Activated CD4-positive, alpha-beta memory T cell treated with anti-CD3 and anti-CD28 coated beads, Interleukin-2, amount 10 ng/mL, durations not matched to agents 7 days and 5 days (primary cell): Measurements from ENCODE around the gene RUNX2. TPM values are rescaled to one million over a fixed set of nuclear protein-coding genes. Genes with fewer than 3 reads are reported as not detected.

Source experiments
- CTCF ChIA-PET: fragments of 350-600 bp; sonication (Branson Sonifier 250); formaldehyde crosslinking; loops from one replicate; lab custom pipeline; 2021; ENCODE audit warnings: antibody characterized with exemption, inconsistent platforms; lab: Charles Lee
- POLR2A ChIA-PET: fragments of 350-600 bp; sonication (Branson Sonifier 250); formaldehyde crosslinking; loops from one replicate; lab custom pipeline; 2021; ENCODE audit warnings: antibody characterized with exemption; lab: Charles Lee
- DNase-seq: peaks from one replicate; pipeline ENCODE4 v3.0.0-alpha.2; 2020
- H3K27ac Mint-ChIP-seq: one replicate; pipeline ENCODE4 v1.8.0; 2021; ENCODE audit warnings: mild to moderate bottlenecking, mixed read lengths
- H3K27me3 Mint-ChIP-seq: one replicate; pipeline ENCODE4 v1.8.0; 2021; ENCODE audit warnings: mixed read lengths
- H3K36me3 Mint-ChIP-seq: one replicate; pipeline ENCODE4 v1.8.0; 2021; ENCODE audit warnings: low read depth, mixed read lengths
- H3K4me1 Mint-ChIP-seq: one replicate; pipeline ENCODE4 v1.8.0; 2021; ENCODE audit warnings: mixed read lengths
- H3K4me3 Mint-ChIP-seq: one replicate; pipeline ENCODE4 v1.8.0; 2021; ENCODE audit warnings: mild to moderate bottlenecking, mixed read lengths
- H3K9me3 Mint-ChIP-seq: one replicate; pipeline ENCODE4 v1.8.0; 2021; ENCODE audit warnings: mixed read lengths
- total RNA-seq, 2 experiments: library from RNA; stranded (reverse); gene quantifications; one replicate each; pipeline ENCODE4 v1.2.3, GENCODE V29; 2021

Gene RUNX2
- total RNA-seq, 2 experiments from 2014 or later, result 42.2 to 43.4 TPM

GRCh38 chr6:45522486-45522885 lies 194.4 kb downstream of the RUNX2 start:
- no peak overlapping the region for H3K27ac Mint-ChIP-seq
- no peak overlapping the region for H3K4me3 Mint-ChIP-seq
- CTCF ChIA-PET, result interaction anchor here (0.5 kb wide), 1 partner anchor 1265 kb away, joined by 3 read pairs; the partner anchor contains the start of gene SLC35B2
- POLR2A ChIA-PET, result no interaction called here
- no peaks in the 10 kb centered on the region for H3K27me3 Mint-ChIP-seq
- peaks cover 5% of the 10 kb centered on the region for H3K9me3 Mint-ChIP-seq
- DNase-seq, result no peak
- H3K4me1 Mint-ChIP-seq, result peaks cover 18% of the 10 kb centered on the region
- H3K36me3 Mint-ChIP-seq, result peaks cover 50% of the 10 kb centered on the region

- ChIA-PET POLR2A (interaction anchor here (1.0 kb wide), 1 partner anchor 58 kb away, joined by 3 read pairs; no protein-coding TSS in a partner anchor), CTCF (no interaction called here)
- H3K27ac Mint-ChIP-seq, result no peak overlapping the region
- H3K9me3 Mint-ChIP-seq, result peaks cover 5% of the 10 kb centered on the region
- peaks cover 9% of the 10 kb centered on the region for H3K4me1 Mint-ChIP-seq
- no peak overlapping the region for H3K4me3 Mint-ChIP-seq
- DNase-seq, result no peak
- H3K36me3 Mint-ChIP-seq, result peaks cover 56% of the 10 kb centered on the region
- H3K27me3 Mint-ChIP-seq, result no peaks in the 10 kb centered on the region
Observed at GRCh38 chr6:45527210-45527609, 199.1 kb downstream of the RUNX2 start.

DNA sequence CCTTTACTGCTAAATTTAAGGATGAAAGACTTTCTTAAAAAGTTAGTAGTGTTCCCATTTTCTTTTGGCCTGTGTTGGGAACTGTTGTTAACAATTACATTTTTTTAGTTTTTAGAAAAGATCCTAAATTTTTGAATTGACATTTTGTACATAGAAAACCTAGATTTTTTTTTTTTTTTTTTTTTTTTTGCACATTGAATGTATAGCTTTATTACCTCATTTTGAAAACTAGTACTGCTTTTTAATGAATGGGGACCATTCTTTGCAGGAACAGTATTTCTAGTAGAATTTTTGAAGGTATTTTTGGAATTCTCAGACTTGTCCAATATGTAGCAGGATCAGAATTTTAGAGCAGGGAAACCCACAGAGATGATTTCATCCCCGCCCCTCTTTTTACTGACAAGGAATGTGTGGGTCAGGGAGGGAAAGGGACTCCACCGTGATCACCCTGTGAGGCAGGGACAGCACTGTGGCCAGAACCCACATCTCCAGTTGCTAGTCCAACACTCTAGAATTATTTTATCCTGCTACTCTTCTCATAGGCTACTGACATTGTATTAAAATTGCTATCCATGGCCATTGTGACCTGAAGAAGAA lies 204.0 kb downstream of the RUNX2 start:
- CTCF ChIA-PET, result interaction anchor here (0.6 kb wide), 1 partner anchor 28 kb away, joined by 6 read pairs; no protein-coding TSS in a partner anchor
- peaks cover 18% of the 10 kb centered on the region for H3K4me1 Mint-ChIP-seq

GRCh38 chr6:45532721-45533210 lies 204.6 kb downstream of the RUNX2 start:
- no peaks in the 10 kb centered on the region for H3K27me3 Mint-ChIP-seq
- no peaks in the 10 kb centered on the region for H3K9me3 Mint-ChIP-seq
- no peak overlapping the region for H3K27ac Mint-ChIP-seq
- H3K4me1 Mint-ChIP-seq, result peaks cover 18% of the 10 kb centered on the region
- no peak for DNase-seq
- CTCF ChIA-PET, result no interaction called here
- H3K36me3 Mint-ChIP-seq, result peaks cover 72% of the 10 kb centered on the region
- H3K4me3 Mint-ChIP-seq, result no peak overlapping the region
- POLR2A ChIA-PET, result no interaction called here

More for the DNA sequence above, 204.0 kb downstream of the RUNX2 start:
- Mint-ChIP-seq H3K36me3 (peaks cover 71% of the 10 kb centered on the region), H3K9me3 (peaks cover 2% of the 10 kb centered on the region), H3K27me3 (no peaks in the 10 kb centered on the region), H3K27ac (no peak overlapping the region), H3K4me3 (no peak overlapping the region)
- POLR2A ChIA-PET, result interaction anchor here (0.6 kb wide), 1 partner anchor 1072 kb away, joined by 3 read pairs; no protein-coding TSS in a partner anchor
- no peak for DNase-seq

DNA sequence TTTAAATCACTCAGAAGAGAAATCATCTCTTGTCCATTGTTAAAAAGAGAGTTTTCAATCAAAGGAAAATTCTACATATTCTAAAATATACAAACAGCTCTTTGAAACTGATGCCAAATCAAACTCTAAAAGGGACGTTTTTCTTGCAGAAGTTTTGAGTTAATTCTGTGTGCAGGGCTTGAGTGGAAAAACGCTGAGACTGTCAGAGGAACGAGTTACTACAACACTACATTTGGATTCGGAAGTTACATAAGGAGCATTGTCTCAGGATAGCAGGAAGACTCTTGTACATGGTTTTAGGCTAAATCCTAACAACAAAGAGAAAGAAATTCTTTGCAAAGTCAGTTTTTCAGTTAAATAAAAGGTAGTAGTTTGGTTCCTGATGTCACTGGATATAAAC lies 205.3 kb downstream of the RUNX2 start:
- DNase-seq, result no peak
- POLR2A ChIA-PET, result no interaction called here

GRCh38 chr6:45535933-45536332 lies 207.8 kb downstream of the RUNX2 start:
- Mint-ChIP-seq H3K27me3 (no peaks in the 10 kb centered on the region), H3K36me3 (peaks cover 71% of the 10 kb centered on the region), H3K9me3 (no peaks in the 10 kb centered on the region), H3K27ac (no peak overlapping the region), H3K4me3 (no peak overlapping the region), H3K4me1 (peaks cover 21% of the 10 kb centered on the region)
- CTCF ChIA-PET, result interaction anchor here (1.2 kb wide), 1 partner anchor 43 kb away, joined by 3 read pairs; no protein-coding TSS in a partner anchor
- POLR2A ChIA-PET, result interaction anchor here (1.0 kb wide), 1 partner anchor 20 kb away, joined by 3 read pairs; no protein-coding TSS in a partner anchor
- no peak for DNase-seq

More for the DNA sequence above, 205.3 kb downstream of the RUNX2 start:
- no peak overlapping the region for H3K4me3 Mint-ChIP-seq
- no peak overlapping the region for H3K27ac Mint-ChIP-seq
- H3K36me3 Mint-ChIP-seq, result peaks cover 70% of the 10 kb centered on the region
- no peaks in the 10 kb centered on the region for H3K9me3 Mint-ChIP-seq
- H3K4me1 Mint-ChIP-seq, result peaks cover 18% of the 10 kb centered on the region
- CTCF ChIA-PET, result no interaction called here
- H3K27me3 Mint-ChIP-seq, result no peaks in the 10 kb centered on the region

DNA sequence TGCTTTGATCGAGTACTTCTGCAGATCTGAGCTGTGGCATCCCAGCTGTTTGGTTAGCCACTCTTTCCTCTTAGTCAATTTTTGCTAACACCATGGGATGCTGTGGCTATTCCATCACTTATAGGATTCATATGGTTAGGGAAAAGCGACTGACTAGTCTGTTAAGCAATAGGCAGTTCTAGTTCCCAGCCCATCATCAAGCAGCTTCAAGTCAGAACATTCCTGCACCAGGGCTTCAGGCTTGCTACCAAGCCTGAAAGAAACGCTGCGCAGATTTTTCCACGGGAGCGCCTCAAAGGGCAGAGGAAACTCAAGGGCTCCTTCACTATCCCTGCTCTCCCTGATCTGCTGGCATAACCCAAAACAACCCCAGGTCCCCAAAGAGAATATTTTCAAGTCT lies 209.4 kb downstream of the RUNX2 start:
- ChIA-PET POLR2A (no interaction called here), CTCF (no interaction called here)
- Mint-ChIP-seq H3K27ac (no peak overlapping the region), H3K4me1 (peaks cover 22% of the 10 kb centered on the region), H3K4me3 (no peak overlapping the region), H3K36me3 (peaks cover 84% of the 10 kb centered on the region), H3K9me3 (no peaks in the 10 kb centered on the region), H3K27me3 (no peaks in the 10 kb centered on the region)
- no peak for DNase-seq

DNA sequence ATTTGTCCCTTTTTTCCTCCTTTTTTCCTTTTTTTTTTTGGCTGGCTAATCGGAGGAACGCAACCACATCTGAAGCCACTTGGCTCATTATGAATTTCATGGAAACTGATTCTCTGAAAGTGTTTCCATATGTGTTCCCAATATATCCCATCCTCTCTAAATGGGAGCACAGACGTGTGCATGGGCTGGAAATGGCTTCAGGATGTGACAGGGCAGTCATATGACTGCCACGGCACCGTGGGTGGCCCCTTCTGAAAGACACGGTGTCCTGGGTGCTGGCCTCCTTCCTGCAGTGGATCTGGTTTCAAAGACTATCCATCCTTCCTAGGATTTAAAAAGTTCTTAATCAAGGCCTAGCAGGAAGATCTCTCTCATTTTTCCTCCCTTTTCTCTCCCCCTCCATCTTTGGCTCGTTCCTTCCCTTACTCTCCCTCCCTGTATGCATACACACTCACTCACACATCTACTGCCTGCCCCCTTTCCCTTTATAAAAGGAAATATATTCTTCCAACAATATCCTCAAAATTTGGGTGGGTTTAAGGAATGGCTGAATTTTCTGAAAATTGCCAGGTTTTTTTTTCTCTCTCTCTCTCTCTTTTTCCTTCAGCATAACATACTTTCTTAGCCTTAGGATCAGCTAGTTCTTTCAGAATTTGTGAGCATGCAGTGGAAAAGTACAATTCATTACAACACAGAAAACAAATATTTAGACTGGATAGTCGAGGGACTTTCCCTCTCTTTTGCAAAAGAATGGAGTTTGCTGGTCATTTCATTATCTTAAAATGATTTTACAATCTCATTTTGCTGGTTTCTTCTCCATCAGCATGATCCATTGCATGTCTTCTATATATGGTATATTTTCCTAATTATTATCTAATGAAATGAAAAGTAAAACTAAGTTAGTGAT lies 210.8 kb downstream of the RUNX2 start:
- ChIA-PET POLR2A (no interaction called here), CTCF (no interaction called here)
- H3K36me3 Mint-ChIP-seq, result peaks cover 79% of the 10 kb centered on the region
- H3K27ac Mint-ChIP-seq, result no peak overlapping the region
- no peaks in the 10 kb centered on the region for H3K27me3 Mint-ChIP-seq
- no peaks in the 10 kb centered on the region for H3K9me3 Mint-ChIP-seq
- DNase-seq, result no peak
- H3K4me1 Mint-ChIP-seq, result peaks cover 31% of the 10 kb centered on the region
- no peak overlapping the region for H3K4me3 Mint-ChIP-seq

GRCh38 chr6:45540375-45540920 lies 212.3 kb downstream of the RUNX2 start:
- POLR2A ChIA-PET, result no interaction called here
- Mint-ChIP-seq H3K4me3 (no peak overlapping the region), H3K9me3 (no peaks in the 10 kb centered on the region), H3K36me3 (peaks cover 73% of the 10 kb centered on the region), H3K27me3 (no peaks in the 10 kb centered on the region), H3K4me1 (peaks cover 34% of the 10 kb centered on the region), H3K27ac (no peak overlapping the region)
- DNase-seq, result no peak
- CTCF ChIA-PET, result no interaction called here

- H3K4me3 Mint-ChIP-seq, result no peak overlapping the region
- CTCF ChIA-PET, result no interaction called here
- peaks cover 30% of the 10 kb centered on the region for H3K4me1 Mint-ChIP-seq
- no peak overlapping the region for H3K27ac Mint-ChIP-seq
- POLR2A ChIA-PET, result no interaction called here
- H3K27me3 Mint-ChIP-seq, result no peaks in the 10 kb centered on the region
- peaks cover 73% of the 10 kb centered on the region for H3K36me3 Mint-ChIP-seq
- DNase-seq, result no peak
- H3K9me3 Mint-ChIP-seq, result no peaks in the 10 kb centered on the region
Observed at GRCh38 chr6:45541934-45542333, 213.8 kb downstream of the RUNX2 start.

- Mint-ChIP-seq H3K4me1 (peaks cover 38% of the 10 kb centered on the region), H3K27me3 (no peaks in the 10 kb centered on the region), H3K36me3 (peaks cover 74% of the 10 kb centered on the region), H3K27ac (peak overlapping the region; percentile 12), H3K4me3 (no peak overlapping the region), H3K9me3 (no peaks in the 10 kb centered on the region)
- CTCF ChIA-PET, result no interaction called here
- no peak for DNase-seq
- POLR2A ChIA-PET, result interaction anchor here (1.4 kb wide), 1 partner anchor 29 kb away, joined by 3 read pairs; no protein-coding TSS in a partner anchor
Observed at GRCh38 chr6:45543298-45544235, 215.4 kb downstream of the RUNX2 start.

DNA sequence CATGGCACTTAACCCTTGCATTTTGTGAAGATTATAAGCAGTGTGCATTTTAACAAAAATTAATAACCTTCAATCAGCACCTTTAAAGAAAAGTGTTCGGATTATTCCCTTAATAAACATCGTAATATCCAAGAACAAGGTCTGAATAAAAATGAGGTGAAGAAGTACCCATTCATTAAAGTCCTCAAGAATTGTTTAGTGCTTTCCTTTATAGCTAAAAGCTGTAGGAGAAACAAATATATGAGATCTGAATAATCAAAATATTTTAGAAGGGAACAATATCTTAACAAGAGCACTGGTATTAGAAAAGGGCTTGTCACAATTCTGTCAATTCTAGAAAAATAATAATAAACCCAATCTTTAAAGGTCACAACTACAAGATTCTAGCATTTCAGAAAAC lies 217.3 kb downstream of the RUNX2 start:
- Mint-ChIP-seq H3K4me1 (peaks cover 30% of the 10 kb centered on the region), H3K27ac (no peak overlapping the region), H3K27me3 (no peaks in the 10 kb centered on the region), H3K36me3 (peaks cover 72% of the 10 kb centered on the region), H3K9me3 (no peaks in the 10 kb centered on the region), H3K4me3 (no peak overlapping the region)
- ChIA-PET CTCF (interaction anchor here (0.6 to 1.2 kb wide), 2 partner anchors 124 to 484 kb away, joined by 3 read pairs; no protein-coding TSS in a partner anchor), POLR2A (no interaction called here)
- DNase-seq, result no peak
